OCI-LY7 (cell line): ENCODE results near the gene KIF3A.

Experiments used
- EZH2phosphoT487 ChIP-seq: fragments of 200-600 bp; sonication (generic); IDR thresholded peaks from 2 replicates; pipeline ENCODE4 v1.6.1; 2018; ENCODE audit warnings: low read depth, borderline replicate concordance, mild to moderate bottlenecking, mixed run types, antibody characterized with exemption, low read length, moderate library complexity, mixed read lengths
- TF ChIP-seq, protein P1 (sequence below): fragments of 200-600 bp; sonication (generic); conservative IDR thresholded peaks from 2 replicates; pipeline ENCODE4 v1.5.1; 2014; ENCODE audit warnings: mild to moderate bottlenecking, antibody characterized with exemption, low read length, moderate library complexity, mixed read lengths

DNA sequence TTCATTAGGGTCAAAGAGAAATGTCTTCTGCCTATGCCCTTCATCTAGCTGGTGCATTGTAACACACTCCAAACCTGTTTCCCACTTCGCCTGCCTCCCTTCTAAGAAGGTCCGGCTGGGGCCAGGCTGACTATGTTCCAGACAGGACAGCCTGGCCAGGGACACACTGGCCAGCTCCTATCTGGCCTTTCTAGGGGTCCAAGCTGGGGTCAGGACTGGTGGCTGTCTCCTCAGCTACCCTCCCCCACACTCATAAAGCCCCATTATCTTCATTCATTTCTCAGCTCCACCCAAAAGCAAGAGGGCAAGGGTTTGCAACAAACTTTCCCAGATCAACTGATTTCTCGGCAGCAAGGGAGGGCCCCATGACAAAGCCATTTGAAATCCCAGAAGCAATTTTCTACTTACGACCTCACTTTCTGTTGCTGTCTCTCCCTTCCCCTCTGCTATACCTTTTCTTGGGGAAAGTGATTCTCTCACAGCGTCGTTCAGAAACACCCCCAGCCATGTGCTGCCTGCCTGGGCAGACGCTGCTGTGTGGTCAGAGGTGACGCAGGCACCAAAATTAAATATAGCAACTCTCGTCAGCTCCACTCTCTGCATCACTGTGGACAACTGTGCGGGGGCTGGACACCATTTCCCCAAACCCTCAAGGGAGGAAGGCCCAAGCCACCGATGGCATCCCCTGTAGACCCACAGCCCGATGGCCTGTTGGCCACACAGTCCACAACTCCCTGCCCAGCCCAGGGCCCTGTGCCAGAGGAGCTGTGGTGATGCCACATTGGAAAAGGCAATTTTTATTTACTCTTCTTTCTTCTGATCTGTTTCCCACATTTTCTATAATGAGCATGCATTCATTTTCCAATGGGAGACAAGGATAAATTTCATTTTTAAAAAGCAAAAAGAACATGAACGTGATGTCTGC, 73.3 kb downstream of the KIF3A start:
- TF ChIP-seq, protein P1, sequence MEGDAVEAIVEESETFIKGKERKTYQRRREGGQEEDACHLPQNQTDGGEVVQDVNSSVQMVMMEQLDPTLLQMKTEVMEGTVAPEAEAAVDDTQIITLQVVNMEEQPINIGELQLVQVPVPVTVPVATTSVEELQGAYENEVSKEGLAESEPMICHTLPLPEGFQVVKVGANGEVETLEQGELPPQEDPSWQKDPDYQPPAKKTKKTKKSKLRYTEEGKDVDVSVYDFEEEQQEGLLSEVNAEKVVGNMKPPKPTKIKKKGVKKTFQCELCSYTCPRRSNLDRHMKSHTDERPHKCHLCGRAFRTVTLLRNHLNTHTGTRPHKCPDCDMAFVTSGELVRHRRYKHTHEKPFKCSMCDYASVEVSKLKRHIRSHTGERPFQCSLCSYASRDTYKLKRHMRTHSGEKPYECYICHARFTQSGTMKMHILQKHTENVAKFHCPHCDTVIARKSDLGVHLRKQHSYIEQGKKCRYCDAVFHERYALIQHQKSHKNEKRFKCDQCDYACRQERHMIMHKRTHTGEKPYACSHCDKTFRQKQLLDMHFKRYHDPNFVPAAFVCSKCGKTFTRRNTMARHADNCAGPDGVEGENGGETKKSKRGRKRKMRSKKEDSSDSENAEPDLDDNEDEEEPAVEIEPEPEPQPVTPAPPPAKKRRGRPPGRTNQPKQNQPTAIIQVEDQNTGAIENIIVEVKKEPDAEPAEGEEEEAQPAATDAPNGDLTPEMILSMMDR = no peak
- TF ChIP-seq EZH2phosphoT487 = no peak
